ENCODE measurements around the gene LIPG.

Gene LIPG

DNA sequence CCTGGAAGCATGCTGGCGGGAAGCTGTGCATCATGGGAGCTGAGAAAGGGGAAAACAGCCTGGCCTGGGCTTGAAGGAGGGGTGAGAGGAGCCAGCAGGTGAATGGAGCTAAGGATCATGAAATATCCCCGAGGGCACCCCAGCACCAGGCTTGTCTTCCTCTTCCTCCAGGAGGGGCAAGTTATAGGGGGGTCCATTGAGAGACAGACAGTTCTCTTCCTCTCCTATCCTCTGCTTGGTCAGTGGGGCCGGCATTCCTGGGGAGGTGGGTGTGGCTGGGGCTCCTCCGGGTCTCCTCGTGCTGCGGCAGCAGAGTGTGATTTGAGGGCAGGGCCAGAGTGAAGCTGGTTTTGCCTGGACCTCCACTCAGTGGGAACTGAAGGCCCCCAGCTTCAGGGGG, 78.9 kb downstream of the LIPG start:
- no peak for DNase-seq

DNA sequence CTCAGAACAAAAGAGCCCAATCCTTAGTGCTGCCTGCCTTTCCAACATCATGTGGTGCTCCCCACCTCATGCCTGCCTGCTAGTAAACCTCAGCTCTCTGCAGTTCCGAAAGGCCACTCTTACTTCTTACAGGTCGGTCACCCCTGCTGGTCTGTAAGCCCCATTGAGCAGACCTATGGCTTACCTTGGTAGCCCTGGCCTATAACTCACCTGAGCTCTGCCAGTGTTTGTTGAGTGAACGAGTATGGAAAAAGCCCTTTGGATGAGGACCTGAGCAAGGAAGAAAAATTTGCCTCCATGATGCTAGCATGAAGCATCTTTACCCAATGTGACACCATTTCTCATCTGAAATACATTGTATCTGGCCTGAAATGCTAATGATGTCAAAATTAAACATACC, 83.3 kb downstream of the LIPG start:
- DNase-seq: no peak

DNA sequence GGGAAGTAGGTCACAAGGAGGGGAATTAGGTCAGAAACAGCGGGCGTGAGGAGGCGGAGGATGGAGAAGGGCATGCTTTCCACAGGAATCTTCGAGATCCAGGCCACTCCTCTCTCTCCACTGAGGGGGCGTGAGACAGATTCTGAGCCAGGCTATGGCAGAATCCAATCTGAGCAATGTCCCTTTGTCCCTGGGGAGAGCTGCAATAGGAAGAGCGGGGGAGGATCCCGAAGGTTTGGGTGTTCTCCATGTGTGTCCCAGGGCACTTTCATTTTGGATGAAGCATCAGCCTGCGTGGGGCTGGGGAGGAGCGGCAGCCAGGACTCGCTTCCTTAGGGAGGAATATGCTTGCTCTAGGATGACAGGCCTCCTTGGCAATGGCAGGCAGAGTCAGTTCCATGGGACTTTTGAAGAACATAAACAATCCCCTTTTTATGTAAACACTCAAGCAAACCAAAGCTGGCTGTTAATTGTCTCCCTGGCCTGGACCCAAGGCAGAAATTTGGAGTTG, 84.0 kb downstream of the LIPG start:
- no peak for DNase-seq

DNA sequence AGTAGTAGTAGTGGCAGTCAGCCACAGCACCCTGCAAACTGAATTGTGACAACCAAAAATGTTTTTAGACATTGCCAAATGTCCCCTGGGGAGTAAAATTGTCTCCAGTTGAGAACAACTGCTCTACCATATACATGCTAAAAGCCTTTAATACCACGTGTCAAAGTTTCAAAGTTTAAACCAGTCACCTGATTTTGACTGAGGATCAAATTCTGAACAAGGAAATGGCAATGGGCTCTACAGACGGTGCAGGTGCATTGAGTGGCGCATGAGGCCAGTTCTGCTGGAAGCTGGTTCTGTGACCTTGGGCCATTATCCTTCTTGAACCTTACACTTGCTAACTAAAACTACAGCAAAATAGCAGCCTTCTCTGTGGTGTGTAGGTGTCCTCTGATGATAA, 85.0 kb downstream of the LIPG start:
- no peak for DNase-seq

DNA sequence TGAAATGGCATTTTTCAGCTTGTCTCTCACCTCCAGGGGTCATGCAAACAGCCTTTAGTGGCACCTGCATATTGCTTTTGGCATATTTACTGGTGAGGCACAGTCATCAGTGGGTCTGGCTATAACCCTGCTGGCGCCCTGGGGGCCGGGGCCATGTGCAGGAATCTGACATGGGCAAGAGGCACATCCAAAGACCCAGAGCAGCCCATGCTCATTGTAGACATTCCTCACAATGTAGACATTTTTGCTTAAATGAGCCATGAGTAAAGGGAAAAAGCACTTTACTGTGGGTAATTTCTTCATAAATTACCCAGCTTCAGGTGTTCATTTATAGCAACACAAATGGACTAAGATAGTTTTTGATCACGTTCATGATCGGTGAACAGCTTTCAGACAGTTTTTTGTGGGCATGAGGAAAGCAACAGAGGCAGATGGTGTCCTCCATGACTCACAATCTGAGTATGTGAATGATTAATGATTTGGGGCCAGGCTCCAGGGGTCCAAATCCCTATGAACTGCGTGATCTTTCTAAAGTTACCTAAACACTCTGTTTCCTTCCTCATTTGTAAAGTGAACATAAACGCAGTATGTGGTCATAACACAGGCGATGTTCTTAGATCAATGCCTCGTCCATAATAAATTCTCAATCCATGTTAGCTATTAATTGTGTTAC, 85.8 kb downstream of the LIPG start:
- DNase-seq: no peak

DNA sequence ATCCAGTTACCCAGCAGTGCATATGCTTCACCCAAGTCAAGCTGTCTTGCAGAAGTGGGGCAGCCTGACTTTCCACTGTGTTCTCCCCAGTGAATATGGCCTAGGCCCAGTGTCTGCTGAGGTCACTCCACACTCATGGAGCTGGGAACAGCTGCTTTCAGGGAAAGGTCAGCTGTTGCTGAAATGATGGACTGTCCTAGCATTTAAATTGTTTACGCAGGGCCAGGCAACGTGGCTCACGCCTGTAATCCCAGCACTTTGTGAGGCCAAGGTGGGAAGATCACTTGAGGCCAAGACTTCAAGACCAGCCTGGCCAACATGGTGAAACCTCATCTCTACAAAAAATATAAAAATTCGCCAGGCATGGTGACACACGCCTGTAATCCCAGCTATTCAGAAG, 86.5 kb downstream of the LIPG start:
- no peak for DNase-seq

Measured in 8988T (cell line).